HepG2 (cell line): ENCODE measurements around the gene TMTC1. TPM values are rescaled to one million over a fixed set of nuclear protein-coding genes. Genes with fewer than 3 reads are reported as not detected.

Source experiments
- ATAC-seq: fragments of 200-7000 bp; cut with Tn5 transposase; 3 replicates; pipeline ENCODE4 v1.9.1; 2020; ENCODE audit warnings: mild to moderate bottlenecking, moderate library complexity
- BruUV-seq: library from RNA; stranded (reverse); fragments of 400-500 nt; replicated peaks from 2 replicates; lab custom pipeline; 2021; lab: Mats Ljungman, UMichigan
- CTCF ChIA-PET: fragments of 300-600 bp; formaldehyde crosslinking; extraction: SDS; loops from one replicate; lab custom pipeline; 2021; ENCODE audit warnings: low total read pairs, inconsistent platforms, low intra/inter-chr PET ratio; lab: Yijun Ruan, JAX
- POLR2A ChIA-PET: fragments of 350-600 bp; sonication (Branson Sonifier 250); formaldehyde crosslinking; loops from one replicate; lab custom pipeline; 2020; ENCODE audit warnings: antibody characterized with exemption, inconsistent platforms; lab: Yijun Ruan, JAX
- DNase-seq: peaks from one replicate; pipeline ENCODE4 v3.0.0-alpha.2; 2015; ENCODE audit warnings: low spot score
- FAIRE-seq: peaks from 3 replicates; lab custom pipeline; 2011; peaks lifted over from hg19 to GRCh38; lab: Jason Lieb, UNC
- H2AFZ ChIP-seq: one replicate; pipeline ENCODE4 v1.6.1; 2011; ENCODE audit warnings: low read length, inconsistent platforms
- H3K27ac ChIP-seq: fragments of 300-600 bp; 3 replicates; pipeline ENCODE4 v1.8.0; 2011; ENCODE audit warnings: mixed run types, mild to moderate bottlenecking, mixed read lengths, low read length, inconsistent platforms; ENCODE audit not compliant: insufficient read depth; ENCODE audit errors: extremely low read length
- H3K27me3 ChIP-seq, 2 experiments: fragments of 200-600 bp in 1 of 2; 2 replicates in 1 of 2; 3 replicates in 1 of 2; pipeline versions ENCODE4 v1.6.0 to v1.8.0; 2011; ENCODE audit warnings: low read length in 2 of 2, mild to moderate bottlenecking in 2 of 2, moderate library complexity in 2 of 2, inconsistent platforms in 1 of 2; ENCODE audit not compliant: insufficient read depth in 2 of 2, control insufficient read depth in 1 of 2
- H3K36me3 ChIP-seq, 2 experiments: fragments of 200-600 bp in 1 of 2; replicated peaks in 1 of 2; 2 replicates in 1 of 2; 3 replicates in 1 of 2; pipeline versions ENCODE4 v1.5.1 to v1.8.0; 2011; ENCODE audit warnings: low read length in 2 of 2, inconsistent platforms in 1 of 2; ENCODE audit not compliant: insufficient read depth in 2 of 2, control insufficient read depth in 1 of 2
- H3K4me1 ChIP-seq: 2 replicates; pipeline ENCODE4 v1.5.1; 2012; ENCODE audit warnings: low read length, inconsistent platforms; ENCODE audit not compliant: insufficient read depth
- H3K4me2 ChIP-seq: 2 replicates; pipeline ENCODE4 v1.6.0; 2011; ENCODE audit warnings: low read depth, low read length, inconsistent platforms
- H3K4me3 ChIP-seq, 3 experiments: fragments of 200-600 bp in 1 of 3; sonication (generic), shearing (Covaris generic) in 1 of 3; replicated peaks in 1 of 3; 2 replicates each; pipeline ENCODE4 v1.5.1; 2011 to 2016; ENCODE audit warnings: low read length in 3 of 3, inconsistent platforms in 2 of 3, low read depth in 2 of 3, mild to moderate bottlenecking in 2 of 3, control low read depth in 1 of 3, mixed read lengths in 1 of 3; ENCODE audit not compliant: insufficient read depth in 1 of 3
- H3K79me2 ChIP-seq: one replicate; pipeline ENCODE4 v1.6.1; 2011; ENCODE audit warnings: low read length, inconsistent platforms; ENCODE audit not compliant: insufficient read depth
- H3K9ac ChIP-seq: 2 replicates; pipeline ENCODE4 v1.6.0; 2011; ENCODE audit warnings: mild to moderate bottlenecking, low read depth, low read length, inconsistent platforms; ENCODE audit not compliant: insufficient read depth
- H3K9me3 ChIP-seq: 2 replicates; pipeline ENCODE4 v1.5.1; 2012; ENCODE audit warnings: mild to moderate bottlenecking, low read length
- H4K20me1 ChIP-seq: 2 replicates; pipeline ENCODE4 v1.6.0; 2011; ENCODE audit warnings: inconsistent platforms, mild to moderate bottlenecking, low read length, moderate library complexity; ENCODE audit not compliant: insufficient read depth
- ARID2 ChIP-seq: sonication (generic); formaldehyde crosslinking; IDR thresholded peaks from 2 replicates; pipeline ENCODE4 v1.8.1; 2022; ENCODE audit warnings: mild to moderate bottlenecking, missing genetic modification reagents, borderline replicate concordance
- ATF4 ChIP-seq, 2 experiments: fragments of 450-650 bp in 1 of 2; sonication (generic) in 1 of 2; formaldehyde crosslinking; IDR thresholded peaks; 2 replicates each; pipeline versions ENCODE4 v1.5.0 to v1.8.0; 2020 to 2022; ENCODE audit warnings: mild to moderate bottlenecking in 1 of 2, missing genetic modification reagents in 1 of 2
- CHCHD3 ChIP-seq: sonication (generic); formaldehyde crosslinking; IDR thresholded peaks from 2 replicates; pipeline ENCODE4 v1.8.0; 2022; ENCODE audit warnings: mild to moderate bottlenecking, missing genetic modification reagents, moderate library complexity
- DMTF1 ChIP-seq: sonication (generic); formaldehyde crosslinking; IDR thresholded peaks from 2 replicates; pipeline ENCODE4 v1.4.0; 2020; ENCODE audit warnings: mild to moderate bottlenecking, missing genetic modification reagents
- NCOR1 ChIP-seq: fragments of 200-600 bp; sonication (generic); IDR thresholded peaks from 2 replicates; pipeline ENCODE4 v1.7.0; 2017; ENCODE audit warnings: antibody characterized with exemption, low read length, borderline replicate concordance
- NONO ChIP-seq, 2 experiments: fragments of 450-650 bp in 1 of 2; sonication (generic) in 1 of 2; formaldehyde crosslinking in 1 of 2; IDR thresholded peaks in 1 of 2; conservative IDR thresholded peaks in 1 of 2; 2 replicates each; pipeline versions ENCODE4 v1.6.1 to v1.8.0; 2017 to 2022; ENCODE audit warnings: mild to moderate bottlenecking in 1 of 2, missing genetic modification reagents in 1 of 2, moderate library complexity in 1 of 2
- SP4 ChIP-seq: sonication (generic); formaldehyde crosslinking; IDR thresholded peaks from 2 replicates; pipeline ENCODE4 v1.8.1; 2023; ENCODE audit warnings: mild to moderate bottlenecking, missing genetic modification reagents
- TFE3 ChIP-seq: IDR thresholded peaks from 2 replicates; pipeline ENCODE4 v1.6.1; 2016
- THAP11 ChIP-seq: IDR thresholded peaks from 2 replicates; pipeline ENCODE4 v1.6.1; 2016; ENCODE audit warnings: missing biosample characterization, missing genetic modification reagents
- ZFAT ChIP-seq: sonication (generic); formaldehyde crosslinking; conservative IDR thresholded peaks from 2 replicates; pipeline ENCODE4 v1.8.1; 2023; ENCODE audit warnings: missing genetic modification reagents, inconsistent platforms
- ZNF12 ChIP-seq: sonication (generic); formaldehyde crosslinking; IDR thresholded peaks from 2 replicates; pipeline ENCODE4 v1.5.0; 2020; ENCODE audit warnings: missing genetic modification reagents
- ZNF331 ChIP-seq: sonication (generic); formaldehyde crosslinking; IDR thresholded peaks from 2 replicates; pipeline ENCODE4 v1.4.0; 2020; ENCODE audit warnings: missing genetic modification reagents
- ZNF547 ChIP-seq: sonication (generic); formaldehyde crosslinking; IDR thresholded peaks from 2 replicates; pipeline ENCODE4 v1.5.1; 2020; ENCODE audit warnings: mild to moderate bottlenecking, missing genetic modification reagents
- WGBS: methylation state at CpG from one replicate; pipeline ENCODE4 v1.1.6; 2017; ENCODE audit warnings: low lambda C conversion rate; 5-methylcytosine and 5-hydroxymethylcytosine counted together
- in situ Hi-C: cut with HindIII; loops from 2 replicates; pipeline ENCODE4 v1.10.0; 2017; ENCODE audit warnings: low pct_unique_long_range_greater_than_20kb; ENCODE audit not compliant: extremely low pct_ligation_motif_present
- intact Hi-C: fragments of 100-400 bp; cut with micrococcal nuclease; formaldehyde crosslinking; loops from one replicate; pipeline ENCODE4 v1.10.0; 2022; ENCODE audit not compliant: unreplicated experiment
- polyA plus RNA-seq, 8 experiments: library from polyadenylated mRNA; depleted of rRNA in 3 of 8; stranded (reverse) in 7 of 8; unstranded in 1 of 8; fragments of >200 nt; fragmentation: Illumina TruSeq in 4 of 8; extraction: Trizol in 4 of 8; gene quantifications; 2 replicates each; pipeline versions ENCODE4 v1.2.1 to v1.2.3, GENCODE V29; 2011 to 2016; ENCODE audit warnings: low read depth in 4 of 8, missing spikeins in 1 of 8, mixed read lengths in 1 of 8; ENCODE audit not compliant: insufficient read depth in 1 of 8
- total RNA-seq, 5 experiments: library from RNA; depleted of rRNA; stranded (reverse); fragments of >200 nt; fragmentation: Illumina TruSeq; extraction: Trizol; gene quantifications; 2 replicates each; pipeline ENCODE4 v1.2.3, GENCODE V29; 2016; ENCODE audit warnings: low read depth in 1 of 5

Gene TMTC1
- total and polyA plus RNA-seq, 2 of the 13 experiments (the other 11 are each of a cell fraction or from before 2014, with no cell fraction given): 0.69 to 1.8 TPM

DNA sequence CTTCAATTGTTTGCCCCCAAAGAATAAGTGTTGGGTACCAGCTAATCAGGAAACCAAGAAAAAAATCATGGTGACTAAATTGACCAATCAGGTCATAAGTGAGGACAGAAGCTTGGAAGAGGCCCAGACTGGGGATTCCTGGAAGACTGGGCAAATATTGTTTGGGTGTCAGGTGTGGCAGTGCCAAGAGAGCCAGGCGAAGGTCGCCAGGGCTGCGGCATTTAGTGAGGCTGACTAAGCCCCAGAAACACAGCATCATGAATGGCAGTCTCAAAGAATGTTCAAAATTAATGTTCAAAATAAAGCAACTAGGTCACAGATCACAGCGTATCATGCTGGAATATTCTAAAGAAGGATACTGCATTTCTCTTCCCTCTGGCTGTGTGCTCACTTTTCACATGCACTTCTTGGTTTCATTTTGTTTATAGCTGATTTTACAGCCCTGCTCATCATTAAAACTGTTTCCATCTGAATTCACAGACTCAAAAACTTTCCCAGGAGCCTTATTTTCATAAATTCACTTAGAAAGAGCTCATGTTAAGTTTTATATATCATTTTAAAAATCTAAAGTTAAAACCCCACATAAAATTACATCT, 201.0 kb downstream of the TMTC1 start (continued):
- TF ChIP-seq ARID2 (no peak), THAP11 (CRISPR knock-in tag) (no peak)
- TF ChIP-seq, all 625 proteins: peak for 0

DNA sequence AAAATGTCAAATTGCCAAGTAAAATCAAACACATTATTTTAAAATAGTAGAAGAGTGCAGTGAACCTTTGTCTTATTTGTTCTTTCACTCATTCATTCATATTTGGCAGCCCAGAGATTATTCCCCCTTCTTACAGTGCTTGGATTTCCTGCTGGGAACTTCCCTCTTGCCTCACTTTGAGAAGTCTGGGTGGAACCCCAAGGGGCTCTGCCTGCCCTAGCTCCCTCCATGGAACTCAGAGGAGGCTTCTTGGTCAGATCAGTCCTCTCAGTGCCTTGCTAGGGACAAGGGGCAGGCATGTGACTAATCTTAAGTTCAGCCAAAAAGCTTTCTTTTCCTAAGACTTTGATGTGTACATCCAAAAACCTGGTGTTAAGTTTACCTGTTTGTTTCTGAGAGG, 201.6 kb downstream of the TMTC1 start:
- intact Hi-C loops (no loop called here), in situ Hi-C loops (no loop called here)
- no peak overlapping the region for H3K9ac ChIP-seq
- ChIA-PET CTCF (no interaction called here), POLR2A (no interaction called here)
- no peaks in the 10 kb centered on the region for H3K9me3 ChIP-seq
- no peaks in the 10 kb centered on the region for H3K27me3 ChIP-seq
- H3K27ac ChIP-seq: no peak overlapping the region
- H3K4me3 ChIP-seq: no peak overlapping the region
- H2AFZ ChIP-seq: no peak overlapping the region
- FAIRE-seq (no peak), DNase-seq (no peak), ATAC-seq (no peak)
- H3K4me1 ChIP-seq: no peaks in the 10 kb centered on the region
- BruUV-seq: no TSS peak
- H3K36me3 ChIP-seq: no peaks in the 10 kb centered on the region
- H3K79me2 ChIP-seq: no peaks in the 10 kb centered on the region
- no peak overlapping the region for H3K4me2 ChIP-seq
- TF ChIP-seq SP4 (CRISPR knock-in tag): no peak
- H4K20me1 ChIP-seq: no peaks in the 10 kb centered on the region

DNA sequence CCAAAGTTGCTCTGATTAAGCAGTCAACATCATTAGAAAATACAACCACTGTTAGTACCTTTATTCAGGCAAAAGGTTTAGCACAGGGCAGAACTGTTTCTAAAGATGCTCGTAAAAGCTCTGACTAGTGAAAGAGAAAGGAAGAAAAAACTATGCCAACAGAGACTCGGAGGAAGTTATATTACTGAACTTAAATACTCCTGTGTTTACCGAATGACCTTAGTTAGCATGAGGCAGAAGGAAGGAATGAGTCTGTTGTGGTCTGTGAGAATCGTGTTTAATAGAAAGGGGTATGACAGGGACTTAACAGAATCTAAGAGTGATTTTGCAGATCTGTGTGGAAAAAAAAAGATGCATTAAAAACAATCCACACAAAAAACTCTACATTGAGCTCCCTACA, 202.1 kb downstream of the TMTC1 start:
- WGBS: 47% methylated on average over 4 of the region's 4 CpGs
- no peak overlapping the region for H3K4me2 ChIP-seq
- H4K20me1 ChIP-seq: no peaks in the 10 kb centered on the region
- no peak overlapping the region for H3K9ac ChIP-seq
- H3K27ac ChIP-seq: no peak overlapping the region
- no peak overlapping the region for H2AFZ ChIP-seq
- POLR2A ChIA-PET: no interaction called here
- ATAC-seq (no peak), FAIRE-seq (no peak), DNase-seq (no peak)
- no peaks in the 10 kb centered on the region for H3K79me2 ChIP-seq
- H3K4me3 ChIP-seq: no peak overlapping the region
- in situ Hi-C loops: no loop called here
- CTCF ChIA-PET: no interaction called here
- H3K9me3 ChIP-seq: no peaks in the 10 kb centered on the region
- no peaks in the 10 kb centered on the region for H3K4me1 ChIP-seq
- no peaks in the 10 kb centered on the region for H3K36me3 ChIP-seq
- intact Hi-C loops: no loop called here
- H3K27me3 ChIP-seq: no peaks in the 10 kb centered on the region
- BruUV-seq: no TSS peak
- TF ChIP-seq NONO (IDR thresholded peaks at IDR 0.05) (no peak), NONO (CRISPR knock-in tag; conservative IDR thresholded peaks at IDR 0.05) (no peak), ATF4 (CRISPR knock-in tag; IDR thresholded peaks at IDR 0.05) (no peak), DMTF1 (CRISPR knock-in tag) (no peak), ZNF331 (CRISPR knock-in tag) (no peak), ZFAT (CRISPR knock-in tag) (no peak), NCOR1 (no peak), TFE3 (CRISPR knock-in tag) (no peak), CHCHD3 (no peak), ZNF547 (CRISPR knock-in tag) (no peak), ZNF12 (CRISPR knock-in tag) (no peak)
